Measurements from ENCODE around the gene UBR4. TPM values are rescaled to one million over a fixed set of nuclear protein-coding genes. Genes with fewer than 3 reads are reported as not detected.

Gene UBR4
- total and polyA plus RNA-seq, 2 of the 8 experiments (the other 6 are each of a cell fraction or from before 2014, with no cell fraction given), result 139 to 152 TPM

- FAIRE-seq (no peak), DNase-seq (ENCODE audit: low read depth in 1 of 2, low spot score in 2 of 2) (no peak)
- no peak overlapping the region for H3K14ac ChIP-seq (ENCODE audit: insufficient read length)
- no peak overlapping the region for H2BK12ac ChIP-seq (ENCODE audit: low read depth, low read length)
- no peaks in the 10 kb centered on the region for H3K9me3 ChIP-seq (ENCODE audit: insufficient read depth in 2 of 2, low read depth in 1 of 2, low read length in 1 of 2)
- no peak overlapping the region for H3K9ac ChIP-seq (replicated peaks in 1 of 4; ENCODE audit: extremely low read depth in 1 of 4, low read depth in 3 of 4, low read length in 3 of 4)
- H4K8ac ChIP-seq (ENCODE audit: extremely low read depth, insufficient read depth, low read length), result no peak overlapping the region
- H3K4me2 ChIP-seq (ENCODE audit: insufficient read depth in 1 of 2, low read depth in 2 of 2, low read length in 2 of 2), result no peak overlapping the region
- no peak overlapping the region for H2BK5ac ChIP-seq (ENCODE audit: low read depth, low read length)
- H2AK5ac ChIP-seq (ENCODE audit: low read depth, low read length), result no peak overlapping the region
- H3K36me3 ChIP-seq (ENCODE audit: control insufficient read depth in 2 of 4, insufficient read depth in 4 of 4, low read length in 3 of 4), result peaks cover 39 to 59% (median 51%) of the 10 kb centered on the region in 4 experiments
- peaks cover 7 to 28% of the 10 kb centered on the region in 2 experiments for H3K79me2 ChIP-seq (ENCODE audit: control insufficient read depth in 1 of 2, insufficient read depth in 2 of 2, low read length in 2 of 2)
- WGBS, 2 experiments (ENCODE audit: extremely low coverage in 1 of 2, insufficient coverage in 1 of 2, insufficient read length in 1 of 2, insufficient replicate concordance in 2 of 2, low coverage in 1 of 2, low lambda C conversion rate in 2 of 2, missing lambda C conversion rate in 1 of 2), result 94% methylated on average over 10 of the region's 10 CpGs; no CpG with 5 or more reads in 1 of the 2 experiments
- no peak overlapping the region for H2AFZ ChIP-seq (ENCODE audit: low read length)
- peaks cover 0 to 7% (median 3%) of the 10 kb centered on the region in 4 experiments; a peak in 3 of 7 replicates for H3K4me1 ChIP-seq (replicated peaks in 1 of 4; ENCODE audit: control insufficient read depth in 3 of 4, insufficient read depth in 4 of 4, low read length in 3 of 4)
- no peak overlapping the region for H2BK15ac ChIP-seq (ENCODE audit: low read length)
- H3K4ac ChIP-seq (replicated peaks; ENCODE audit: insufficient read length, low read depth, low read length), result no peak overlapping the region
- POLR2A ChIA-PET (ENCODE audit: partially characterized antibody), result interaction anchor here (0.8 to 1.6 kb wide), 7 partner anchors 9 to 372 kb away, joined by 3 read pairs; no protein-coding TSS in a partner anchor
- peaks cover 12 to 31% of the 10 kb centered on the region in 2 experiments for H4K20me1 ChIP-seq (replicated peaks in 1 of 2; ENCODE audit: control insufficient read depth in 1 of 2, insufficient read depth in 2 of 2, low read length in 2 of 2)
- no peaks in the 10 kb centered on the region for H3K27me3 ChIP-seq (replicated peaks in 1 of 4; ENCODE audit: control insufficient read depth in 3 of 4, extremely low read depth in 1 of 4, insufficient read depth in 3 of 4, low read length in 3 of 4)
- no peak overlapping the region for H4K5ac ChIP-seq (ENCODE audit: insufficient read length, low read depth, low read length)
- no peaks in the 10 kb centered on the region for H3K23me2 ChIP-seq (ENCODE audit: low read depth, low read length)
- H4K91ac ChIP-seq (replicated peaks; ENCODE audit: insufficient read length, low read length), result no peak overlapping the region
- H3K27ac ChIP-seq (ENCODE audit: low read depth, low read length), result no peak overlapping the region
- H3K23ac ChIP-seq (ENCODE audit: insufficient read length), result no peak overlapping the region
- peak; percentile 39; the same call in 1 of the 2 replicates for TF ChIP-seq POLR2AphosphoS5 (IDR thresholded peaks at IDR 0.05; ENCODE audit: low read depth, low read length)
- no peak for TF ChIP-seq CHD1 (IDR thresholded peaks at IDR 0.05; ENCODE audit: low read depth, low read length)
- no peak for TF ChIP-seq KDM4A (IDR thresholded peaks at IDR 0.05; ENCODE audit: low read depth, low read length, severe bottlenecking)
- no peak overlapping the region for H2BK120ac ChIP-seq (replicated peaks; ENCODE audit: low read depth, low read length)
- no peak overlapping the region for H3K18ac ChIP-seq (ENCODE audit: extremely low read depth, low read length)
- CTCF ChIA-PET (ENCODE audit: partially characterized antibody), result interaction anchor here (0.6 to 0.9 kb wide), 2 partner anchors 52 to 64 kb away, joined by 3 read pairs; no protein-coding TSS in a partner anchor
- no peak overlapping the region for H2BK20ac ChIP-seq (ENCODE audit: low read length)
- no peak overlapping the region for H3K56ac ChIP-seq (replicated peaks; ENCODE audit: insufficient read length, low read depth, low read length)
- H3K4me3 ChIP-seq (ENCODE audit: extremely low read depth in 1 of 4, insufficient read depth in 2 of 4, low read depth in 3 of 4, low read length in 4 of 4), result no peak overlapping the region
- H3K79me1 ChIP-seq (ENCODE audit: low read depth, low read length), result peaks cover 14% of the 10 kb centered on the region
Measured at GRCh38 chr1:19258353-19258752, 48.3 kb upstream of the UBR4 start.
